HG03159 (cell line): ENCODE data around the gene PLXNA4.
"Not testable (repeated sequence)": the region's sequence is repeated elsewhere in the genome, so short reads cannot be mapped to it uniquely, and the experiment has no call there.

Experiments used
- ATAC-seq: cut with Tn5 transposase; IDR thresholded peaks from one replicate; pipeline ENCODE4 v1.9.1; 2021; ENCODE audit warnings: mild to moderate bottlenecking, moderate library complexity; ENCODE audit not compliant: unreplicated experiment

The PLXNA4 gene

DNA sequence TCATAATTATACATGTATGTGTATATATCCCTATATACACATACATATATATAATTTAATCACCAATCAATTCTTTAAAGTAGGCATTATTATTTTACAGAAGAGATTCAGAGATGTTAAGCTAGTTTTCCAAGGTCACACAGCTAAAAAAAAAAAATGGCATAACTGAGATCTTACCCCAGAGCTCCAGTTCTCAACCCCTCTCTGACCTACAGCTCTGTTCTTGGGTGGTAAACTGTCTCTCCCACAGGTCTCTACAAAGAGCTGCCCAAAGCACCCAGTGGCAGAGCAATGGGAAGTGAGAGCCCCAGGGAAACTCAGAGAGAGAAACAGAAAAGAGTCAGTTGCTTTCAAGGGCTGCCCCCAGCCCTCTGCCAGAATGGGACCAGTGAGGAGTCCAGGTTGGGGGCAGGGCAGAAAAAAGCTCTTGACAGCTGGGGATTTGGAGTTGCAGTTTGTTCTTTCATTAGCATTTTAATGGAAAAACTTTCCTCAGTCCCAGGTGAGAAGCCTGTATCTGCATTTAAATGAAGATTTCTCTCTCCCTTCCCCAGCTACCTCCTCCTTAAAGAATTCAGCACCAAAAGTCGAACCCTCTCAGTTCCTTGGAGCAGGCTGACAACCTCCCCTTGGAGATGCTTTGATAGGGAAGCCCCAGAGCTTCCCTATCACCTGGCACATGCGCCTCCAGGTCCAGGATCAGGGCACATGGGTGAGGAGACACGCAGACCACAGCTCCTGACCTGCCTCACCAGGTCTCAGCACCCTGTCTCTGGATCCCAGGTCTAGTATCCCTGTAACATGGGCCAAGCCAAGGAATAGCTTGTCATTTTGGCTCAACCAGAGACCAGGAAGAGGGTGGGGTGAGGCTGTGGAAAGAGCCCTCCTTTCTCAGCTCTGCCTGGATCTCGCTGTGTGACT is 388.1 kb downstream of the PLXNA4 start:
- ATAC-seq = no peak

DNA sequence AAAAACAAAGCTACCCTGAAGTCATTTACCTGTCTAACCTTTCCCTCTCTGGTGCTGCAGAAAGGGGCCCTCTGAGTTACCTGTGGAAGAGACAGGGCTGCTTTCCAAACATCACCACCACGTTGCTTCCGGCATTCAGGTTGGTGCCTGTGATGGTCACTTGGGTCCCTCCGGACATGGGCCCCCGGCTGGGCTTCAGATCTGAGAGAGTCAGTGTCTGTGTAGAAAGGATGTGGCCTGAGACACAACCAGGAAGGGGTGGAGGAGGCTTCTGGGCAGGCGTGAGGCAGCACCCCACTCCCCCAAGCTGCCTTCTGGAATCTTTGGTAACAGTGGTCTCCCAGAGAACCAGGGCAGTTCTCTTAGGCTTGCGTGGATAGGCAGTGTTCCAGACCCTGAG is 388.9 kb downstream of the PLXNA4 start:
- ATAC-seq = no peak

DNA sequence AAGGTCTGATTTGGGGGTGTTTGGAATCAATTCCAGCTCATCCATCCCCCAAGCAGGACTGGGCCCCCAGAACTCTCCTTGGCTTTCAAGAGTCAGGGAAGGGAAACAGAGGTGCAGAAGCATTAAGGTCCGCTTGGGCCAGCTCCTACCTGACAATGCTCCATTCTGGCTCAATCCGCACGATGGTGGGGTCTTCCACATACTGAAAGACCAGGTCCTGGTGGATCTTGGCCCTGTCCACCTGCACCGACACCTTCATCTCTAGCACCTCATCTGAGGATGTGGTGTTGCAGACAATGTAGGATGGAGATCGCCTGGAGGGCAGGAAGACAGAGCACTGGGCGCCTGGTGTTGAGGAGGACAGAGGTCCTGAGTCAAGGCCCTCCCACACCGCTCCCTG is 391.1 kb downstream of the PLXNA4 start:
- ATAC-seq = no peak

DNA sequence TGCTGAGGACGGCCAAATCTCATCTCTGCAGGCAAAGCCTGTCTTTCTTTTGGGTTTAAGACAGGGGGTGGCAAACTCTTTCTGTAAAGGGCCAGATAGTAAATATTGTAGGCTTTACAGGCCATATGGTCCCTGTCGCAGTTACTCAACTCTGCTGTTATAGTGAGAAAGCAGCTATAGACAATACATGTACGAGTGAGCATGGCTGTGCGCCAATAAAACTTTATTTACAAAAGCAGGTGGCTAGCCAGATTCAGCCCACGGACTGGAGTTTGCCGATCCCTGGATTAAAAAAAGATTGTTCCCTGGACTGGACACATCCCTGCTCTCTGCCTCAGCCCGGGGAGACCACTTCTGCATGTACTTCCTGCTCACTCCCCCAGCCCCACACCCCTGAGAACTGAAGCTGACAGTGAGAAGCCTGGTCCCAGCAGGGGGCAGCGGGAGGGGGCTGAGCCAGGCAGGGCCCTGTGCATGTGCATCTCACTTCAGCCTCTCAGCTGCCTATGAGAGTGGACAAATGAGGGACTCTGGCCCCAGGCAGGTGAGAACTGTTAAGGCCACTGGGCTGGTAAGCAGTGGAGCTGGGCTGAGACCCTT is 392.4 kb downstream of the PLXNA4 start:
- ATAC-seq = no peak

DNA sequence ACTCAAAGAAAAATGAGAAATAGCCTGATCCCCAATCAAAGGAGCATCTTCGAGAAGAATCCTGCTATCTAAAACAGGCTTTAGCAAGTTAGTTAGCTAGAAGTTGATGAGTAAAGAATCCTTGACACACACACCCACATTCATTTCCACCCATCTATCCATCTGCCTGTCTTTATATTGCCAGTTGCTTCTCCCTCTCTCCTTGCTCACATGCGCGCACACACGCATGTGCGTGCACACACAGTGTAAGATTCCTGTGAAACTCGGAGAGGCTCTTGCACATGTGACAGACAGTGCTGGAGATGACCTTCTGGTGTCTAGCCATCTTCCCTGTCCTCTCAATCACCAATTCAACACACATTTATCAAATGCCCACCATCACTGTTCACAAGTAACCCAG is 393.3 kb downstream of the PLXNA4 start:
- ATAC-seq = no peak

DNA sequence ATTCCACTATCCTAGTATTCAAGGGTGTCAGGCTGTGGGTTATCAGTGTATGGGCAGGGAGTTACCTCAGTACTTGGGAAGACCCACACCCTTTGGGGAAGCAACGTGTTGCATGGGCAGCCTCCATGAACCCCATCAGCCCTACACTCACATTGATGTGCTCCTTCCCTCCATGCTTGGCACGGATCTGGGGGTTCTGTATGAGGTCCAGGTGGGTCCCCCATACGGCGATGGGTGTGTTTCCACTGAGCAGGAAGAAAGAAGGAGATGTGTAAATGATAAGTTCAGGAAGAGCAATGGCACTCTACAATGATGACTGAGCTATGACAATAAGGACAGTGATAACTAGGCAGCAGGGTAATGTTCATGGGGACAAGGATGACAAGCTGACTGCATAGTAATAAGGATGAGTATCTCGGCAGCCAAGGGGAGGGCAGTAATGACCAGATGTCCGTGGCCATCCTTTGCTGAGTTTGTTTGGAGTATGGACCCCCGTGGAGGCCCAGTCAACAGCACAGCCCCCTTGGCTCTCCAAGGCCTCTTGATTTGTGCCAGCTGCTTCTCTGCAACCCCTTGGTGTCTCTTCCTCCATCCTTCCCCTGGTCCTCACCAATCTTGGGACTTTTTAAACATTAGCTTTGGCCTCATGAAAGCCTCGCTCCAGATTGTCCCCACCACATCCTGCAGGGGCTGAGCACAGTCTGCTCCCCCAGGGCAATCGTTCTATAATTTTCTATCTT is 394.2 kb downstream of the PLXNA4 start:
- ATAC-seq = no peak

DNA sequence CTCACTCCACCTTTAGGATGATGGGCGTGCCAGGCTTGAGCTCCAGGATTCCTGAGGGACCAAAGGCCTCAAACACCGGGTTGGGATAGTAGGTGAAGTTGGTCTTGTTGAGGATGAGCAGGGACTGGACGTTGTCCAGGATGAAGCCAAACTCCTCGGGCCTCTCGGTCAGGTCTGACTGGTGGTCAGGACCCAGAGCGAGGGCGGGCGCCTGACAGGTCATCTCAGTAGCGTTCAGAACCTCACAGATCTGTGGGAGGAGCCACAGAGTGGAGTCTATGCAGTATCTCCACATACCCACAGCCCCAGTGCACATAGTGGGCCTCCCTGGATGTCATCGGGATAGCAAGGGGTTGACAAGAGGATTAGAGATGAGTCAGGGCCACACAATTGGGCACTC is 394.9 kb downstream of the PLXNA4 start:
- no peak for ATAC-seq

DNA sequence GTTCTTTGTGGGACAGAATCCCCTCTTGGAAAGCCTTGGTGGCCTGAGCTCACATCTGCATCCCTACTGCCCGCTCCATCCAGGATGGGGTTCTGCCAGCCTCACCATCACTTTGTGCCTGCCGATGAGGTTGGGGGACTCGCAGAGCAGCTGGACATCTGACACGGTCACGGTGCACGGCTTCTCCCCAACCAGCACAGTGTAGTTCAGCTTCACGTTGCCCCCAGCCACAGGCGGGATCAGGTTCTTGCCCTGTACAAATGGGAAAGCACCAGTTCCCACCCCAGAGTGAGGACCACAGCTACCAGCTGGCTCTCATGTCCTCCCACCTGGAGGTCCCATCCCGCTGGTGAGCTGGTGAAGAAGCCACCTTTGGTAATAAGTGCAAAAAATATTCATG is 395.8 kb downstream of the PLXNA4 start:
- no peak for ATAC-seq

DNA sequence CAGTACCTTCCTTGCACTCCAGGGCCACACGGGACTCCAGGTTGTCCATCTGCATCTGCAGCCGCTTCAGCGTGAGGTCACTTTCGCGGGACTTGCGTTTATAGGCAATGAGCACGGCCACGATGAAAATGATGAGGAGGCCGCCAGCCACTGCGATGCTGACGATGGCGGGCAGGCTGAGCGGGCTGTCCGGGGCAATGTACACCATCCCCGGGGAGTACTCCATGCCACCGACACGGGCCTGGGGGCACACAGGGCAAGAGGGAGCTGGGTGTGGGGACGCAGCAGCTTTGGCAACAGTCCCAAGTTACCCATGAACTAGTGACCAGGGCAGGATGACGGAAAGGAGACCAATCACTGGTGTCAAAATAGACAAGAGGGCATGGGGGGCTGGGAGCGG is 396.6 kb downstream of the PLXNA4 start:
- no peak for ATAC-seq

DNA sequence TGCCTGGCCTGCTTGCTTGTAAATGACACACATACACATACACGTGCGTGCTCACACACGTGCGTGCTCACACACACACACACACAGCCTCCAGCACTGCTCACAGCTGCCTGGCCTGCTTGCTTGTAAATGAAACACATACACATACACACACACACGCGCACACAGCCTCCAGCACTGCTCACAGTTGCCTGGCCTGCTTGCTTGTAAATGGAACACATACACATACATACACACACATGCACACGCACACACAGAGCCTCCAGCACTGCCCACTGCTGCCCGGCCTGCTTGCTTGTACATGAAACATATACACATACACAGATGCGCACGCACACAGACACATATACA is 397.2 kb downstream of the PLXNA4 start:
- no peak for ATAC-seq

DNA sequence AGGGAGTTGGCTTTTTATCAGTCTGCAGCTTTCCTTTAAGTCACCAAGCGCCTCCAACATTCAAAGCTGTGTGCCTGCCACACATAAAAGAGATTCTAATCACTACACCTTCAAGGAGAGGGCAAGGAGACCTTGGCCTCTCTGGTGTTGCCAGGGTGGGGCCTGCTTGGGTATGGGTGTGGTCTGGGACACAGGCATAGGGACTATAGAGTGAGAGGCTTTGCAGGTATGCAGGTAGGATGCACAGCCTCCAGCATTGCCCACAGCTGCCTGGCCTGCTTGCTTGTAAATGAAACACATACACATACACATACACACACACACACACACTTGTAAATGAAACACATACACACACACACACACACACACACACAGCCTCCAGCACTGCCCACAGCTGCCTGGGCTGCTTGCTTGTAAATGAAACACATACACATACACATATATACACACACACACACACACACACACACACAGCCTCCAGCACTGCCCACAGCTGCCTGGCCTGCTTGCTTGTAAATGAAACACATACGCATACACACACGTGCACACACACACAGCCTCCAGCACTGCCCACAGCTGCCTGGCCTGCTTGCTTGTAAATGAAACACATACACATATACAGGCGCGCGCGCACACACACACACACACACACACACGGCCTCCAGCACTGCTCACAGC is 397.7 kb downstream of the PLXNA4 start:
- ATAC-seq = not testable (repeated sequence)

DNA sequence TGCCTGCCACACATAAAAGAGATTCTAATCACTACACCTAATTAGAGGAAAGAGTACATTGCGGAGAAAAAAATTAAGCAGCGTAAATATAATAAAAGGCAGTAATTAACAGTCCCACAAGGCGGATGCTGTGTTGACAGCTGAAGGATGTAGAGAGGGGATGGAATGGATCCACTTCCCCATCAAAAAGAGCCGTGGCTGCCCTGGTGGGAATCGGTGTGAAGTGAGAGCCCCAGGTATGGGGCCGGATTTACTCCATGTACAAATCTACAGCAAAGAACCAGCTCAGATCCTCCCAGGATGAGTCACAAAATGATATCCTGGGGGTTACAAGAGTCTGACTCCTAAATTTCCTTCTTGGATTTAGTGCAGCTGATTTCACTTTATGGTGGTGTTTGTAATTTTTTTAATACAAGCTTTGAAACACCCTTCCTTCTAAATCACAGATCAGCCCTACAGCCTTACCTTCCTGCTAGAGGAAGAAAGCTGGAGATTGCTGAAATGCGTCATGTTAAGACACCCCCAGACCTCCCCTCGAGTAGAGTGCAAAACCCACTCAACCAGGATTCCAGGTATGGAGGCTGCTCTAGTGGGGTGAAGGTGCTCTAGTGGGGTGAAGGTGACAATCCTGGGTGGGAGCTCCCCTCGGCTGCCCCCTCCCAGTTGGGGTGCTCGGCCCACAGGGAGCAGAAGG is 398.4 kb downstream of the PLXNA4 start:
- ATAC-seq = no peak

DNA sequence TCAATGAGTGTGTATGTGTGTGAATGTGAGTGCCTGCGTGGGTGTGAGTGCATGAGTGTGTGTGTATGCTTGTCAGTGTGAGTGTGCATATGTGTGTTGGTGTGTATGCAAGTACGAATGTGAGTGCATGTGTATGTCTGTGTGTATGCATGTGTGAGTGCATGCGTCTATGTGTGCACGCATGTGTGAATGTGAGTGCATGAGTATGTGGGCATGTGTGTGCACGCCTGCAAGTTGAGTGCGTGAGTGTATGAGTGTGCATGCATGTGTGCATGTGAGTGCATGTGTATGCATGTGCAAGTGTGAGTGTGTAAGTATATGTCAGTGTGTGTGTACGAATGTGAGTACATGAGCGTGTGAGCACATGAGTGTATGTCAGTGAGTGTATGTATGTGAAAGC is 399.6 kb downstream of the PLXNA4 start:
- ATAC-seq = no peak

DNA sequence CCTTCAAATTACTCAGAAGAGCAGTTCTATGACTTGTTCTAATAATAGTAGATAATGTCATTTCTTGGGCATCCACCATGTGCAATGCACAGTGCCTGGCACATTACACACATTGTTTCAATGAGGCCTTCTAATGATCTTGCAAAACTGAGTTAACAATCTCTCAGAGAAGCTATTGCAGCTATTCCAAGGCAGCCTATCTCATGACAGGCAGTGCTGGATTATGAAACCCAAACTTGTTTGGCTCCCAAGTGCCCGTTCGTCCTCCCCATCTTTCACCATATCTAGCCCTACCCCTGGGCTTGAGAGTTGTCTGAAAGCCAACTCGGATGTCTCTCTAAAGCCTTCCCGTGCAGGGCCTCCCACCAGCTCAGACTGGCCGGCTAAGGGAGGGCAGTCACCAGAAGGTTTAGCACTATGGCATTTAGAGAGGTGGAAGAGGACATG is 405.1 kb downstream of the PLXNA4 start:
- no peak for ATAC-seq

DNA sequence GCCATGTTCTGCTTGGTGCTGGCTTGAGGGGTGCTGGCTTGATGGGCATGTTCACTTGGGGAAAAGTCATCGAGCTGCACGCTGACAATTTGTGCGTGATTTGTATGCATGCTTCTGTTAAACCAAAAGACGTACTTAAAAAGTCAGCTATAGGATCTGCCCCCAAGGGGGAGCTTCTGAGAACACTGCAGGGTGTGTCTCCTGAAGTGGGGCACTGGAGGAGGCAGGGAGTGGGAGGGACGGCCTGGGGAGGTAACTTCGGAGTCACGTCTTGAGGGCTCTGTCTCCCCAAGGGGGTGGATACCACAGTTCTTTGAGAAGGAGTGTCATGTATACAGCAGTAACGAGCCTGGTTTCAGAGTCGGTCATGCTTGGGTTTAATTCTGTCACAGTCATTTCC is 406.5 kb downstream of the PLXNA4 start:
- ATAC-seq = no peak

DNA sequence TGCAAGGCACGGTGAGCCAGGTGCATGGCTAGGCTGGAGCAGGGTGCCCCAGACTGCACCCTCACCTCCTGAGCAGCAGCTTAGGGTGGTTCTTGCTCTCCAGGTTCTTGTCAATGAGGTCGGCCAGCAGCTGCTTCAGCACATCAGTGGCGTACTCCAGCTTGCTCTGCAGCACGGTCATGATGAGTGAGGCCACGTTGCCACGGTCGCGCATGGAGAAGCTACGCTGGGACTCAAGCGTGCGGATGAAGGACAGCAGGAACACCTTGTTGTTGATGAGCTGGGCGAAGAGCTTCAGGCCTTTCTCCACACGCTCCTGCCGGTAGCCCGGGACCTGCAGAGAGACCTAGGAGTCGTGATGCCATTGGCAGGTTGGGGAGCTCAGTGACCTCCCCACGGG is 408.0 kb downstream of the PLXNA4 start:
- no peak for ATAC-seq

DNA sequence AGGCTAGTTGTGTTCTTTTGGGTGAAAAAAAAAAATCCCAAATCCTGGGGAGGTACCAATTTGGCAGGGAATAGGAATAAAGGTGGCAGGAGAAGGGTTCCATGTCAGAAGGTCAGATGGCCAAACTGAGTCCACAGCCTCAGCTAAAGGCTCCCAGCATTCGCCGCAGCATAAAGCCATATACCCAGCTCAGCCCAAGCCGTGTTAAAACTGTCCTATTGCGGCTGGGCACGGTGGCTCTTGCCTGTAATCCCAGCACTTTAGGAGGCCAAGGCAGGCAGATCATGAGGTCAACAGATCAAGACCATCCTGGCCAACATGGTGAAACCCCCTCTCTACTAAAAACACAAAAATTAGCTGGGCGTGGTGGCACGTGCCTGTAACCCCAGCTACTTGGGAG is 410.6 kb downstream of the PLXNA4 start:
- ATAC-seq = not testable (repeated sequence)

DNA sequence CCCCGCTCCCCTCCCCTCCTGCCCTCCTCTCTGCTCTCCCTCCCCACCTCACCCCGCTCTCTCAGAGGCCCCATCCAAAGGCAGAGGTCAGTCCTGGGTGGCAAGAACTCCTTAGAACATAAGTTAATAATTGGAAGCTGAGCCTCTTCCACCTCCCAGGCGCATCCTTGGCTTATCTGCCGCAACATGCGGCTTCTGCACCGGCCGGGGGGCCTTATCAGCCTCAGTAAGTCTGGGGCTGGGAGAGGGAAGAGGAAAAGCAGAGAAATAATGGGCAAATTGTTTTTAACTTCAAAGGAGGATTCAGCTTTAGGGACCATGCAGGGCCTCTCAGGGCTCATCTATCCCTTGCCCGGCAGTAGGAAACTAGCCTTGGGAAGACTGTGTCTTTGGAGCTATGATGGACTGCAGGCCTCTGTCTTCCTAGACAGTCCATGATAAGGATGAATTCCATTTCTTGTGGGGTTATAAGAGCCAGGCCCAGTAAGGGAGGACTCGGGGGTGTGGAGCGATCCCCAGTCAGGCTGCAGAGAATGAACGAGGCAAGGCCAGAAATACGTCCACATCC is 411.6 kb downstream of the PLXNA4 start:
- ATAC-seq = no peak

DNA sequence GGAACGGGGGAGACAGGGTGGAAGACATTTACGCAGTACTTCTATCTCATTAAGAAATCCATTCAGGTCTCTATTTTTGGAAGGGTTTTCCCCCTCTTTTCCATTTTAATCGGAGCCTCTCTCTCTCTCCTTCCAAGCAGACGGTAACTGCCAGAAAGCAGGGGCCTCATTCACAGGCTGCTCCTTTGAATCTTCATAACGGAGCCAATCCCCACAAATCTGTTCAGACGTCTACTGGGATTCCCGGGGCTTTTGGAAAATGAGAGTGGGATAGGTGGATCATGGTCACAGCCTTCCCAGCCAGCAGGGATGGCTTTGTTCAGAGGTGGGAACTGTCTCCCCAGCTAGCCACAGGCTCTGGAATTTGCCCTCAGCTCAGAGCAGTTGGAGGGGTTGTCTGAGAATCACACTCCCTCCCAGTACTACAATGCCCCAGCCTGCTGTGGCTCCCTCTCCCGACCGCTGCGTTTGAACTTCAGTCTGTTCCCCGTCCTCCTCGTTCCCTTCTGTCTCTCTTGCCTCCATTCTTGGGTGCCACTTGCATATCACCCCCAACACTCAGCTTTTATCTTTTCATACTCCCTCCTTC is 413.6 kb downstream of the PLXNA4 start:
- no peak for ATAC-seq

DNA sequence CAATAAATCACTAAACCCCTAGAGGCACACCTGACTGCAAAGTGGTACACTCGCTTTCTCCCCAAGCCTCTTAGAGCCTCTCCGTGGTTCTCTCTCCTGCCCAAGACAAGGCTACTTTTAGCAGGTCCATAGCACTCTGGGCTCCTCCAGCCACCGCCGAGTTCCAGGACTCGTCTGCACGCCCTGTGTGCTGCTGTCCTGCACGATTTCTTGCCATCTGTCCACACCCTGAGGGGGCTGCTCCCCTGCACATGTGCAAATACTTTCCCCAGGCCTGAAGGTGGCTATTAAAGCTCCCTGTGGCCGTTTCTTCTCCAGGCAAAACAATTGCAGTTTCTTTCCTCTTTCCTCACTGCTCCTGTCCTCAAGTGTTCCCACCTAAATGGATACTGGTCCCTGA is 414.3 kb downstream of the PLXNA4 start:
- no peak for ATAC-seq
